MM.1S (cell line): ENCODE measurements around the gene FUT7.

ENCODE experiments used
- CTCF ChIP-seq: fragments of 300-600 bp; sonication (generic); IDR thresholded peaks from 2 replicates; pipeline ENCODE4 v1.5.1; 2016; ENCODE audit warnings: antibody characterized with exemption, low read length, mixed read lengths
- EZH2 ChIP-seq: fragments of 300-600 bp; sonication (generic); optimal IDR thresholded peaks from 2 replicates; pipeline ENCODE3; 2017; ENCODE audit warnings: low read depth, mild to moderate bottlenecking, antibody characterized with exemption, low read length, mixed read lengths

GRCh38 chr9:137023583-137023991 is 8.3 kb downstream of the FUT7 start:
- no peak for TF ChIP-seq EZH2
- TF ChIP-seq CTCF = no peak
